MM.1S (cell line): ENCODE measurements around the gene CIITA.

Experiments used
- DNase-seq: peaks from one replicate; pipeline ENCODE4 v3.0.0-alpha.2; 2015
- H2AFZ ChIP-seq: fragments of 300-600 bp; sonication (generic); 2 replicates; pipeline ENCODE4 v1.6.0; 2016; ENCODE audit warnings: antibody characterized with exemption, low read length
- H3F3A ChIP-seq: fragments of 300-600 bp; sonication (generic); 2 replicates; pipeline ENCODE4 v1.6.1; 2016; ENCODE audit warnings: mild to moderate bottlenecking, antibody characterized with exemption, low read length, moderate library complexity, mixed read lengths; ENCODE audit not compliant: insufficient read depth
- H3K27ac ChIP-seq: fragments of 300-600 bp; sonication (generic); 2 replicates; pipeline ENCODE4 v1.5.1; 2016; ENCODE audit warnings: mild to moderate bottlenecking, low read length
- H3K27me3 ChIP-seq: fragments of 300-600 bp; sonication (generic); replicated peaks from 2 replicates; pipeline ENCODE4 v1.6.0; 2016; ENCODE audit warnings: low read length; ENCODE audit not compliant: insufficient read depth
- H3K36me3 ChIP-seq: fragments of 300-600 bp; sonication (generic); replicated peaks from 2 replicates; pipeline ENCODE4 v1.6.1; 2016; ENCODE audit warnings: mild to moderate bottlenecking, low read length, mixed read lengths; ENCODE audit not compliant: insufficient read depth
- H3K4me1 ChIP-seq: fragments of 300-600 bp; sonication (generic); 2 replicates; pipeline ENCODE4 v1.6.1; 2016; ENCODE audit warnings: low read length, mixed read lengths
- H3K4me2 ChIP-seq: fragments of 300-600 bp; sonication (generic); 2 replicates; pipeline ENCODE4 v1.6.0; 2016; ENCODE audit warnings: low read depth, low read length
- H3K4me3 ChIP-seq: fragments of 300-600 bp; sonication (generic); 2 replicates; pipeline ENCODE4 v1.5.1; 2016; ENCODE audit warnings: low read length, mixed read lengths
- H3K79me2 ChIP-seq: fragments of 300-600 bp; sonication (generic); 2 replicates; pipeline ENCODE4 v1.6.1; 2016; ENCODE audit warnings: mixed run types, low read length, mixed read lengths
- H3K9ac ChIP-seq: fragments of 300-600 bp; sonication (generic); 2 replicates; pipeline ENCODE4 v1.6.1; 2016; ENCODE audit warnings: low read length, mixed read lengths
- H3K9me2 ChIP-seq: fragments of 300-600 bp; sonication (generic); replicated peaks from 2 replicates; pipeline ENCODE4 v1.6.1; 2016; ENCODE audit warnings: mild to moderate bottlenecking, low read length, mixed read lengths; ENCODE audit not compliant: insufficient read depth
- H3K9me3 ChIP-seq: fragments of 300-600 bp; sonication (generic); replicated peaks from 2 replicates; pipeline ENCODE4 v1.6.1; 2016; ENCODE audit warnings: mild to moderate bottlenecking, low read length, mixed read lengths; ENCODE audit not compliant: insufficient read depth
- H4K20me1 ChIP-seq: fragments of 300-600 bp; sonication (generic); 2 replicates; pipeline ENCODE4 v1.6.1; 2016; ENCODE audit warnings: mild to moderate bottlenecking, low read length, moderate library complexity, mixed read lengths; ENCODE audit not compliant: insufficient read depth
- EZH2 ChIP-seq: fragments of 300-600 bp; sonication (generic); optimal IDR thresholded peaks from 2 replicates; pipeline ENCODE3; 2017; ENCODE audit warnings: low read depth, mild to moderate bottlenecking, antibody characterized with exemption, low read length, mixed read lengths
- EZH2phosphoT487 ChIP-seq: fragments of 300-600 bp; sonication (generic); IDR thresholded peaks from 2 replicates; pipeline ENCODE4 v1.6.1; 2018; ENCODE audit warnings: antibody characterized with exemption, low read length
- TF ChIP-seq, protein P1 (sequence below): fragments of 300-600 bp; sonication (generic); IDR thresholded peaks from 2 replicates; pipeline ENCODE4 v1.5.1; 2016; ENCODE audit warnings: antibody characterized with exemption, low read length, mixed read lengths

Gene CIITA

GRCh38 chr16:10851512-10851911, 25.5 kb upstream of the CIITA start:
- Histone ChIP-seq H3K9me2 (no peaks in the 10 kb centered on the region), H3K4me1 (no peaks in the 10 kb centered on the region), H3F3A (no peaks in the 10 kb centered on the region), H2AFZ (no peak overlapping the region), H3K9ac (no peak overlapping the region), H4K20me1 (no peaks in the 10 kb centered on the region), H3K27me3 (no peaks in the 10 kb centered on the region), H3K4me2 (no peak overlapping the region), H3K9me3 (no peaks in the 10 kb centered on the region), H3K36me3 (no peaks in the 10 kb centered on the region), H3K79me2 (no peaks in the 10 kb centered on the region), H3K4me3 (no peak overlapping the region), H3K27ac (no peak overlapping the region)
- DNase-seq: no peak
- TF ChIP-seq, protein P1, sequence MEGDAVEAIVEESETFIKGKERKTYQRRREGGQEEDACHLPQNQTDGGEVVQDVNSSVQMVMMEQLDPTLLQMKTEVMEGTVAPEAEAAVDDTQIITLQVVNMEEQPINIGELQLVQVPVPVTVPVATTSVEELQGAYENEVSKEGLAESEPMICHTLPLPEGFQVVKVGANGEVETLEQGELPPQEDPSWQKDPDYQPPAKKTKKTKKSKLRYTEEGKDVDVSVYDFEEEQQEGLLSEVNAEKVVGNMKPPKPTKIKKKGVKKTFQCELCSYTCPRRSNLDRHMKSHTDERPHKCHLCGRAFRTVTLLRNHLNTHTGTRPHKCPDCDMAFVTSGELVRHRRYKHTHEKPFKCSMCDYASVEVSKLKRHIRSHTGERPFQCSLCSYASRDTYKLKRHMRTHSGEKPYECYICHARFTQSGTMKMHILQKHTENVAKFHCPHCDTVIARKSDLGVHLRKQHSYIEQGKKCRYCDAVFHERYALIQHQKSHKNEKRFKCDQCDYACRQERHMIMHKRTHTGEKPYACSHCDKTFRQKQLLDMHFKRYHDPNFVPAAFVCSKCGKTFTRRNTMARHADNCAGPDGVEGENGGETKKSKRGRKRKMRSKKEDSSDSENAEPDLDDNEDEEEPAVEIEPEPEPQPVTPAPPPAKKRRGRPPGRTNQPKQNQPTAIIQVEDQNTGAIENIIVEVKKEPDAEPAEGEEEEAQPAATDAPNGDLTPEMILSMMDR: no peak
- no peak for TF ChIP-seq EZH2phosphoT487
- TF ChIP-seq EZH2: no peak

- H3F3A ChIP-seq: no peaks in the 10 kb centered on the region
- H4K20me1 ChIP-seq: no peaks in the 10 kb centered on the region
- H3K9me2 ChIP-seq: no peaks in the 10 kb centered on the region
- no peaks in the 10 kb centered on the region for H3K9me3 ChIP-seq
- no peaks in the 10 kb centered on the region for H3K4me1 ChIP-seq
- DNase-seq: no peak
- H3K36me3 ChIP-seq: no peaks in the 10 kb centered on the region
- H3K27ac ChIP-seq: no peak overlapping the region
- no peak overlapping the region for H3K9ac ChIP-seq
- no peak for TF ChIP-seq EZH2phosphoT487
- peak overlapping the region; percentile 22; the same call in 1 of the 2 replicates for H3K4me2 ChIP-seq
- H2AFZ ChIP-seq: no peak overlapping the region
- H3K79me2 ChIP-seq: no peaks in the 10 kb centered on the region
- no peaks in the 10 kb centered on the region for H3K27me3 ChIP-seq
- no peak overlapping the region for H3K4me3 ChIP-seq
Measured at GRCh38 chr16:10852286-10852685, 24.7 kb upstream of the CIITA start.

DNA sequence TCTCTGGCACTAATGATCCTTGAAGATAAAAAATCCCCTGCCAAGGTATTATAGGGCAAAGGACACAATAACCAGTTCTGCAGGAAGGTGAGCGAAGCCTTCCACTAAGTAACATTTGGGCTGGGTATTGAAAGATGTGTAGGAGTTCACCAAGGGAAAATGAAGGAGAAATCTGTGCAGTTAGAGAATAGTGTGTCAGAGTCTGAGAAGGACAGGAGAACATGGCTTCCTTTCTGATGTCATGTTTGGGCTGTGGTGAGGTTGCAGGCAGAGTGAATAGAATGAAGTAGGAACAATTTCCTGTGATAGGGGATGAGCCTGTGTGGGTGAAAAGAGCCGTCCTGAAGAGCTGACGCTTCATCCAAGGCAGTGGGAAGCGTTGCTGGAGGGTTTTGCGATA, 24.1 kb upstream of the CIITA start:
- H3K4me2 ChIP-seq: 0 out of 2 replicates have a peak overlapping the region, but pooled peaks have one; percentile 22
- no peak for DNase-seq
- no peak overlapping the region for H3K4me3 ChIP-seq
- H4K20me1 ChIP-seq: no peaks in the 10 kb centered on the region
- no peaks in the 10 kb centered on the region for H3K36me3 ChIP-seq
- H3K9me3 ChIP-seq: no peaks in the 10 kb centered on the region
- TF ChIP-seq, protein P1: no peak
- TF ChIP-seq EZH2phosphoT487 (no peak), EZH2 (no peak)
- H3K79me2 ChIP-seq: no peaks in the 10 kb centered on the region
- H3K27me3 ChIP-seq: no peaks in the 10 kb centered on the region
- H3K27ac ChIP-seq: no peak overlapping the region
- H2AFZ ChIP-seq: no peak overlapping the region
- H3K9me2 ChIP-seq: no peaks in the 10 kb centered on the region
- no peaks in the 10 kb centered on the region for H3K4me1 ChIP-seq
- H3F3A ChIP-seq: no peaks in the 10 kb centered on the region
- no peak overlapping the region for H3K9ac ChIP-seq

DNA sequence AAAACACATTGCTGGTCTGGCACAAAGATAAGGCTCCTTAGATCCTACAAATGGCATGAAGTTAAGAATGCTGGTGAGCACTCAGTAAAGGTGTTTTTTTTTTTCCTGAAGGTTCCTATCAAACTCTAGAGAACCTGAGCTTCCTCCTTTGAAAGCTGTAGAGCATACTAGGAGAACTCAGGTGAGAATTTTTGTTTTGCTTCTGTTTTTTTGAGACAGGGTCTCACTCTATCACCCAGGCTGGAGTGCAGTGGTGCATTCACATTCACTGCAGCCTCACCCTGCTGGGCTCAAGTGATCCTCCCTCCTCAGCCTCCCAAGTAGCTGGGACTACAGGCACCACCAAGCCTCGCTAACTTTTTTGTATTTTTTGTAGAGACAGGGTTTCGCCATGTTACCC, 21.0 kb upstream of the CIITA start:
- no peak for DNase-seq
- Histone ChIP-seq H3K9me3 (no peaks in the 10 kb centered on the region), H3K4me3 (no peak overlapping the region), H3K27ac (no peak overlapping the region), H3K9me2 (no peaks in the 10 kb centered on the region), H4K20me1 (no peaks in the 10 kb centered on the region), H3K27me3 (no peaks in the 10 kb centered on the region), H2AFZ (no peak overlapping the region), H3K79me2 (no peaks in the 10 kb centered on the region), H3F3A (no peaks in the 10 kb centered on the region), H3K9ac (no peak overlapping the region), H3K36me3 (no peaks in the 10 kb centered on the region), H3K4me2 (no peak overlapping the region), H3K4me1 (no peaks in the 10 kb centered on the region)
- TF ChIP-seq, protein P1: no peak
- TF ChIP-seq EZH2phosphoT487: no peak
- no peak for TF ChIP-seq EZH2
